NCI-H510A treated with DMSO at 0.1 percent for 48 hours (cell line): ENCODE measurements around the gene AKT3.

ENCODE experiments used
- DNase-seq: peaks from one replicate; lab custom pipeline; 2025; lab: John Stamatoyannopoulos, UW

The AKT3 gene

DNA sequence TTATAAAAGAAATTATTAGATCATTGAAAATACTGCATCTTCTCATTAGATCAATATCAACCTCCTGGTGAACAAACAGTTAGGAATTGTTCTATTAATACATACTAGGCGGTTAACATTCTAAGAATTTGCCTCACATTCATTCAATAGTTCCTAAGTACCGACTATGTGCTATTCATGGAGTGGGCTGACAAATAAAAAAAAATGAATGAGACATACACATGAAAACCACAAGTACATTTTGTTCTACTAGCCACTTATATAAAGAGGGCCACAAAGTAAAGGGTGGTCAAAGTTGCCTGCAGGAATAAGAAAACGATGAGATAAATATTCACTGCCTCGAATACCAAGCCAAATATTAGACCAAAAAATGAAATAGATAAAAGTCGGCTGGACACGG, 299.8 kb downstream of the AKT3 start:
- DNase-seq, result no peak

DNA sequence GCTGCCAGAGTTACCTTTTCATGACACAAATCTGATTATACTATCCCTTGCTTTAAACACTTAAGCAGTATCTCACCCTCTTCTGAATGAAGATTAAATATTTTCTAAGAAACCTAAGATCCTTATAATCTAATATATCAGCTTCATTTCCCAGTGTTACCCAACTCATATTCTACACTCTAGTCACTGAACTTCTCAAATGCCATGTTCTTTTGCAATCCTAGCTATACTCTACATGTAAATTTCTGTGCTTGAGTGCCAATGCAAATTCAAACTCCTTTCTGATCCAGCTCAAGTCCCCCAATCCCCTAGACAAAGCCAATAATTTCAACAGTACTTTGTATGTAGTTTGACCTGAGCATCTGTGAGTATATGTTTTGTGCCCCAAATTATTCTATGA, 300.3 kb downstream of the AKT3 start:
- DNase-seq, result no peak

DNA sequence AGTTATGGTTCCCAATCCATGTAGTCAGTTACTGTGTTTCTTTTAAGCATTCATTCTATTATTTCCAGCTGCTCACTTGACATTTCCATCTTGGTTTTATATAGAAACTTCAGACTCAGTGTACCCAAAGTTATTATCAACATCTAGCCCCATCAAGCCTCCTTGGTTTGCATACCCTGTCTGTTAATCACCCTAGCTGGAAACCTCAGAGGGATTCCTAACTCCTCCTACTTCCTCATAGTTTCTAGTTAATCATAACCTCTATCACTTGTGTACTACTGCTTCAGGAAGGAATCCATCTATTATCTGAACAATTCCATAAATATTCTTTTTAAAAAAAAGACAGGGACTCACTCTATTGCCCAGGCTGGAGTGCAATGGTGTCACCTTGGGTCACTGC, 300.9 kb downstream of the AKT3 start:
- no peak for DNase-seq

DNA sequence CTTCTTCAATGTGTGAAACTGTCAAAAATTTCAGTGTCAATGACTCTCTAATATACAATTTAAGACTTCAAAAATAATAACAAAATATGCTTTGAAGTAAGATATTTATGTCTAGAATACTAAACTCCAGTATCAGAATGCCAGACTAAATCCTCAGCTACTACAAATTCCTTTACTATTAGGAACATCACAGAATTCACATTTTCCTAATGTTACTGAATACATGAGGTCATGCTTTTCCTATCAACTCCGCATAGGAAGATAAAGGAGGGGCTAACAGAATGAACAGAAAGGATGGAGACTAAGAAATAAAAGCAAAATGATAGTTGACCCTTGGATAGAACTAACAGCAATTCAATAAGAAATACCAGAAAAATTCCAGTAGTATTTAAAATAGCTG, 301.5 kb downstream of the AKT3 start:
- no peak for DNase-seq

DNA sequence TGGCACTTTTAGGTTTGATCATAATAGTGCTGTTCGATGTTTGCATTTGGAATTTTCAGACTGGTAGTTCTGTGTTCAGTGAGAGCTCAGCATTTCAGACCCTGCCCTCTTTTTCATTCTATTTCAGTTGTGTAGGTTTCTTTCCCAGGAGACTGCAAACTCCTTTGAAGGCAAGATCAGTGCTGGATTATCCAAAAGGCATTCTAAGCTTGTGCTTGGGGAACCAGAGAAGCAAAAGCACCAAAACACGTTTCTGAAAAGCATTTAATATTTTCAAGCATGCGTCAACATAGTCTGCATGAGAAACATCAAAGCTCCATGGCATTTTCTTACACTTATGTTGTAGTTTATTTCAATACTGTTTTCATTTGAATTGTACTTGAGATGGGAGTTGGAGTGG, 302.2 kb downstream of the AKT3 start:
- DNase-seq, result no peak

DNA sequence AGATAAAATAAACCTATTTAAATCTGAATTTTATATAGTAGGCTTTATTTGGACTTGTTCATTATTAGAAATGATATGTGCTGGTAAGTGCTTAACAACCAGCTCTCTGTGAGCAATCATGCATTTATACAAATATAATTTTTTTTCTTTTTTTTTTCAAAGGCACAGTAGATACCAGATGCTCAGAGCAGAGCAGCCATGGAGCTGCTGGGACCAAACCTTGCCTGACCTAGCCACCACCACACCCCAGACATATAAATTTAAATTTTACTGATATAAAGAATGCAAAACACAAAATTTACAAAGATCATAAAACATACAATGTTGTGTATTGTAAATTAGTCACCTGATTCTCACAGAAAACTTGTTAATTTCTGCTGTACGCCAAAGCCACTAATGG, 303.6 kb downstream of the AKT3 start:
- no peak for DNase-seq

GRCh38 chr1:243543501-243543900, 306.5 kb downstream of the AKT3 start:
- no peak for DNase-seq

DNA sequence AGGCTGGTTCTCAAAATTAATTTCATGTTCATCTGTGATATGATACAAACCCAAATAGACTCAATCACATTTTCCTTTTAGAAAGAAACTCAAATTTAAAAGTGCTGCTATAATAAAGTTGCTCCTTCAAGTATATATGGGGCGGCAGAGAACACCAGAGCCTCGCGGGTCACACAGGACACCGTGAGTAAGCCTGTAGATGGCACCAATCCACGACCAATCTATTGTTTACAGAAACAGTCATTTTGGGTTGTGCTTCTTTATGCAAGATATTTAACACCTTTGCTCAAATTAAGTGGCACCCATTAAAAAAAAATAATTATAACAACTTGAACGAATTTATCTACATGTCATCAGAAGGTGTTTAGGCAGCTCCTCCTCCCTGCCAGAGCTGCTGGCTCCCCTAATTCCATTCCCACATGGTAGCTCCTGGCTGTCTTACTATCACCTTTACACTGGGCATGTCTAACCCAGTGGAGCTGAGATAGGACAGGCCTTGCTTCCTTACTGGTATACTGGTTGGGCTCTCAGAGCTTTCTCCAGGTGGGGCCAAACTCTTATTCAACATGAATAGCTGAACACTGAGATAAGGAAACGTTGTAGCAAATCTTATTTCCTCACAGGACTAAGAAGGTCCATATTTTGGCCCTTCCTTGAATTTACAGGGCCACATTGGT, 307.2 kb downstream of the AKT3 start:
- DNase-seq, result no peak

DNA sequence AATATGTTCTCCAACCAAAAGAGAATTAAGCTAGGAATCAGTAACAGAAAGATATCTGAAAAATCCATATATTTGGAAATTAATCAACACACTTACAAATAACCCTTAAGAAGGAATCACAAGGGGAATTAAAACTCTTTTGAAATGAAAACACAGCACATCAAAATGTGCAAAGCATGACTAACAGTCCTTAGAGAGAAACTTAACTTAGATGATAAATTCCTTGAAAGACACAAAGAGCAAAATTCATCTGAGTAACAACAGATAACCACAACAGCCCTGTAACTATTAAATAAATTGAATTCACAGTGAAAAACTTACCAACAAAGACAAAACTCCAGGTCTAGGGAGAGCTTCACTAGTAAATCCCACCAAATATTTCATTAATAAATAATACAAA, 310.4 kb downstream of the AKT3 start:
- no peak for DNase-seq

DNA sequence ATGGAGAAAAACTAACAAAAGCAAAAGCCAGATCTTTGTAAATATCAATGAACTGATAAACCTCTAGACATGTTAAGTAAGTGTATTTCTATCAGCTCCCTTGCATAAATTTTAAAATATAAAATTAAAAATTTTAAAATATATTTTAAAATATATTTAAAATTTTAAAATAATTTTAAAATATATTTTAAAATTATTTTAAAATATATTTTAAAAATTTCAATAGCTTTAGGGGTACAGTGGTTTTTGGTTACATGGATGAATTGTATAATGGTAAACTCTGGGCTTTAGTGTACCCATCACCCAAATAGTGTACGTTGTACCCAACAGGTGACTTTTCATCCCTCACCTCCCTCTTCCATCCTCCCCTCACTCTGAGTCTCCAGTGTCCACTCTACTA, 315.0 kb downstream of the AKT3 start:
- no peak for DNase-seq

GRCh38 chr1:243529512-243529911, 320.5 kb downstream of the AKT3 start:
- DNase-seq, result no peak

- no peak for DNase-seq
Measured at GRCh38 chr1:243528459-243529121, 321.5 kb downstream of the AKT3 start.

- peak; percentile 64 for DNase-seq
Measured at GRCh38 chr1:243526180-243526579, 323.9 kb downstream of the AKT3 start.

- DNase-seq, result no peak
Measured at GRCh38 chr1:243525085-243525487, 325.0 kb downstream of the AKT3 start.

- no peak for DNase-seq
Measured at GRCh38 chr1:243523766-243524165, 326.3 kb downstream of the AKT3 start.

- DNase-seq, result no peak
Measured at GRCh38 chr1:243520831-243521230, 329.2 kb downstream of the AKT3 start.

DNA sequence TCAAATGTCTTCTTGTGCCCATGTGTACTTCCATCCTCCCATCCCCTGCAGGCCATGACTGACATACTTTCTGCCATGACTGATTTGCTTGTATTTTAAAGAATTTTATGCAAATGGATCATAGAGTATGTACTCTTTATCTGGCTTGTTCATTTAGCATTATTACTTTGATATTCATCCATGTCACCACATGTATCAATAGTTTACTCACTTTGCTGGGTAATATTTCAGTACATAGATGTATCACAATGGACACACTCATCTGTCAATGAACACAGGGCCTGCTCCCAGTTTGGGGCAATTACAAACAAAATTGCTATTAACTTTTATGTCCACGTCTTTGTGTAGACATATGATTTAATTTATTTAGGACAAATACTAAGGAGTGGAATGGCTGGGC, 335.1 kb downstream of the AKT3 start:
- DNase-seq, result no peak

GRCh38 chr1:243513726-243514491, 336.1 kb downstream of the AKT3 start:
- DNase-seq, result no peak

- no peak for DNase-seq
Measured at GRCh38 chr1:243510928-243511327, 339.1 kb downstream of the AKT3 start.

DNA sequence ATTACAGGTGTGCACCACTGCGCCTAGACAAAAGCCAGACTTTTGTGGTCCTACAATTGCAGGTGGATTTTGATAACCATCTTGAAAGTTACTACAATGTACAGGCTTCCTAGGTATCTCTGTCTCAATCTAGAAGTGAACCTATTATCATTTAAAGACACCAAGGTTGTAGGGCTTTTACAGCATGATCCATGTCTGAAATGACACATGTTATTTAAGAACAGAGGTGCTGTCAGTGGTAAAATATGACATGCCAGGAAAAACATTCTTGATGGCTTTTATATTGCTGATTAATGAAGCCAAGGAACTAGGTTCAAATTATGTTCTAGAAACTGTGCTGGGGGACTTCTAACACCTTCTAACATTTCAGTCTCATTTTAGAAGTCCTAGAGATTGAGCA, 341.1 kb downstream of the AKT3 start:
- DNase-seq, result no peak

DNA sequence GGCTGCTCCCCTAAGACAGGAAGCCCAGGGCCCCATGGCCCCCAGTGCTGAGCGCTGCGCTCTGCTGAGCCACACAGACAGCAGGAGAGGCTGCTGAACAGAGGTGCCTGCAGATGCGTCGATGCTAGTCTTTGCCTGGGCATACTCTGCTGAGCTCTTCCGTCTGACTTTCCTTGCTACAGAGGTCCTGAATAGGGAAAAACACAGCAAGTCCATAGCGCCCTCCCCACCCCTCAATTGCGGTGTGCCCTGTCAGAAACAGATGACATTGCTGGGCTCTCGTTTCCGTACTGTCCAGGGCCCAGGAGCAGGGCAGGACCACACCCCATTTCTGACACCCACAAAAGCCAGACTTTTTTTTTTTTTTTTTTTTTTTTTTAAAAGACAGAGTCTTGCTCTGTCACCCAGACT, 341.7 kb downstream of the AKT3 start:
- no peak for DNase-seq

- DNase-seq, result no peak
Measured at GRCh38 chr1:243507672-243508302, 342.3 kb downstream of the AKT3 start.
